Testis (tissue), 2 donors: ENCODE results near the gene CYP4F2.

Experiments
- POLR2A ChIP-seq: fragments of 450-650 bp; IDR thresholded peaks from one replicate; pipeline ENCODE4 v1.6.1; 2017; ENCODE audit warnings: antibody characterized with exemption, mild to moderate bottlenecking, moderate library complexity
- TF ChIP-seq, protein P1 (sequence below), 3 experiments: fragments of 450-650 bp in 2 of 3; fragments of 200-600 bp in 1 of 3; sonication (generic) in 1 of 3; IDR thresholded peaks; one replicate each; pipeline ENCODE4 v1.5.1; 2016 to 2019; ENCODE audit warnings: antibody characterized with exemption in 3 of 3, mild to moderate bottlenecking in 2 of 3, moderate library complexity in 1 of 3

DNA sequence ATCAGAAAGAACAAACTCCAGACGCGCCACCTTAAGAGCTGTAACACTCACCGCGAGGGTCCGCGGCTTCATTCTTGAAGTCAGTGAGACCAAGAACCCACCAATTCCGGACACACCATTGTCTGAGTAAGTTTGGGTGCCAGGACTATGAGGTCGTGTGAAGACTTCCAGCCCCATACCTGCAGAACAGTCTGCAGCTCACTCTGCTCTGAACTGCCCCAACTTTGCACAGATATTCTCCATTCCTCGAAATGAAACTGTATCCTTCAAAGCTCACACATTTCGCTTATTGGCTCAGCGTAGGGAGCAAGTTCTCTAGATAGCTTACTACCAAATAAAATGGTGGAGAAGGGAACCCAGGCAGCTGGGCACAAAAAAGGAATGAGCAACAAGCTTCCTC, 2.6 kb upstream of the CYP4F2 start:
- TF ChIP-seq, protein P1, sequence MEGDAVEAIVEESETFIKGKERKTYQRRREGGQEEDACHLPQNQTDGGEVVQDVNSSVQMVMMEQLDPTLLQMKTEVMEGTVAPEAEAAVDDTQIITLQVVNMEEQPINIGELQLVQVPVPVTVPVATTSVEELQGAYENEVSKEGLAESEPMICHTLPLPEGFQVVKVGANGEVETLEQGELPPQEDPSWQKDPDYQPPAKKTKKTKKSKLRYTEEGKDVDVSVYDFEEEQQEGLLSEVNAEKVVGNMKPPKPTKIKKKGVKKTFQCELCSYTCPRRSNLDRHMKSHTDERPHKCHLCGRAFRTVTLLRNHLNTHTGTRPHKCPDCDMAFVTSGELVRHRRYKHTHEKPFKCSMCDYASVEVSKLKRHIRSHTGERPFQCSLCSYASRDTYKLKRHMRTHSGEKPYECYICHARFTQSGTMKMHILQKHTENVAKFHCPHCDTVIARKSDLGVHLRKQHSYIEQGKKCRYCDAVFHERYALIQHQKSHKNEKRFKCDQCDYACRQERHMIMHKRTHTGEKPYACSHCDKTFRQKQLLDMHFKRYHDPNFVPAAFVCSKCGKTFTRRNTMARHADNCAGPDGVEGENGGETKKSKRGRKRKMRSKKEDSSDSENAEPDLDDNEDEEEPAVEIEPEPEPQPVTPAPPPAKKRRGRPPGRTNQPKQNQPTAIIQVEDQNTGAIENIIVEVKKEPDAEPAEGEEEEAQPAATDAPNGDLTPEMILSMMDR (IDR thresholded peaks at IDR 0.05), result no peak
- TF ChIP-seq POLR2A, result no peak
